ENCODE measurements around the gene SIRPA.

The SIRPA gene

DNA sequence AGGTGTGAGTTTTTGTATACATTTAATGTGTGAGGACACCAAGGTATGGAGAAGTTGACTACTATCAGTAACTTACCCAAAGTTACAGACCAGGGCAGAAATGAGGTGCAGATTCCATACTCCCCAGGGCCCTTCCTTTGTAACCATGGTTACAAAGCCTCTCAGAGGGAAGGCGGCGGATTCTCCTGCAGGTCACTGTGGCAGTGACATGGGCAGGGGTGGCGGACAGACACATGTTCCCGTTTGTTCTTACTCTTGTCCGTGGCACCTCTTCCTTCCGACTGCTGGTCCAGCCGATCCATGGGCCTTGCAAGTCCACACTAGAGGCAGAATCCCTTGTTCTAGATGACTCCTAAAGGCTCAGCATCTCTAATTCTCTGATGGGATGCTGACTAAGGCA is 55.6 kb downstream of the SIRPA start:
- no peak for DNase-seq (ENCODE audit: low read depth)

GRCh38 chr20:1951436-1952115 is 56.4 kb downstream of the SIRPA start:
- DNase-seq (ENCODE audit: low read depth) = no peak

- DNase-seq (ENCODE audit: low read depth) = no peak
These were observed 57.7 kb downstream of the SIRPA start for GRCh38 chr20:1952737-1953530.

DNA sequence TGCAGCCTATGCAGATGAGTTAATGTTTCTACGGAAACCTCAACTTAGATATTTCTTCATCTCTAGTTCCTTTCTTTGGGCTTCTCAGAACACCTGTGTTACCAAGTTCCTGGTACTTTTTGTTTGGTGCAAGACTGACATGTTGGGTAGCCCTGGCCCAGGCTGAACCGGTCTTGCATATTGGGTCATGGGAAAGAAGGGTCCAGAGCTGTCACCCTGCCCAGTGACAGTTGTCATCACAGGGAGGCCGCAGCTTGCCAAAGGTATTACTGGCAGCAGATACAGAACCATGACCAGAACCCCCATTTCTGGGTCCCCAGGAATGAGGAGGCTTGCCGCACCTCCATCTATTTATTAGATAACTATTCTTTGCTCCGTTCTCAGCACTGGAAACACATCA is 58.4 kb downstream of the SIRPA start:
- no peak for DNase-seq (ENCODE audit: low read depth)

DNA sequence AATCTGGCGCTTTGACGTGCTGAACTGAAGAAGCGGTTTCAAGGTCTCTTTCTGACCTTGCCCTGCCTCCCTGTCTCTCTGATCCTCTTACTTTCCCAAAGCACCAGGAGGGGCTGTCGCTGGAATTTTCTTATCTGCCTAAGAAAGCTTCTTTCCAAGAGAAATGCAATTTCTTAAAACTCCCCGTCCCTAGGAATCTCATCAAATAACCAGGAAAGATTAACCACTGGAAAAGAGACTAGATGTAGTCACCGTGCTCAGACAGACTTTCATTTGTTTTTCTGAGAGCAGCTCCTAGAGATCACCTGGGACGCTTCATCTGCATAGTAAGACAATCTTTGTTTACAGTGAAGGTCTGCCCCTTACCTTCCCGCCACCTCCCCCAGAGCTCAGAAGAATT is 60.0 kb downstream of the SIRPA start:
- DNase-seq (ENCODE audit: low read depth) = no peak

- no peak for DNase-seq (ENCODE audit: low read depth)
These were observed 63.2 kb downstream of the SIRPA start for GRCh38 chr20:1958426-1958825.

DNA sequence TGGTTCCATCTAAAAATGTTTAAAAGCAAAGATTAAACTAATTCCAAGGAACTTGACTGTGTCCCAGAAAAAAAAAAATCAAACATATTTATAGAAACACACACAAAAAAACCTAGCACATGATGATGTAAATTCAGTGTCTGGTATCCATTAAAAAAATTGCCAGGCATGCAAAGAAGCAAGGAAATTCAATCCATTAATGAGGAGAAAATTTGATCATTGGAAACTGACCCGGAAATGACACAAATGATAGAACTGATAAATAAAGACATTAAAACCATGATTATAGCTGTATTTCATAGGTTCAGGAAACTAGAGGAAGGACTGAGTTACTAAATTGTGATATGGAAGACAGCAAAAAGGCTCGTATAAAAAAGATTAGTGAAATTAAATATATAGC is 63.9 kb downstream of the SIRPA start:
- DNase-seq (ENCODE audit: low read depth) = no peak

- no peak for DNase-seq (ENCODE audit: low read depth)
These were observed 66.2 kb downstream of the SIRPA start for GRCh38 chr20:1961374-1961773.

DNA sequence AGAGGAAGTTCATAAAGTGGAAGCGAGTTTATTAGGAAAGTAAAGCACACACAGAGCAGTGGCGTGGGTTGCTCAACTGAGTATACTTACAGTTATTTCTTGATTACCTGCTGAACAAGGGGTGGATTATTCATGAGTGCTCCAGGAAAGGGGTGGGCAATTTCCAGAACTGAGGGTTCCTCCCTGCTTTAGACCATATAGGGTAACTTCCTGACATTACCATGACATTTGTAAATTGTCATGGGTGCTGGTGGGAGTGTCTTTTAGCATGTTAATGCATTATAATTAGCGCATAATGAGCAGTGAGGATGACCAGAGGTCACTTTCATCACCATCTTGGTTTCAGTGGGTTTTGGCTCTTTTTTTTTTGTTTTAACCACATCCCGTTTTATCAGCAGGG is 68.9 kb downstream of the SIRPA start:
- DNase-seq (ENCODE audit: low read depth) = no peak

DNA sequence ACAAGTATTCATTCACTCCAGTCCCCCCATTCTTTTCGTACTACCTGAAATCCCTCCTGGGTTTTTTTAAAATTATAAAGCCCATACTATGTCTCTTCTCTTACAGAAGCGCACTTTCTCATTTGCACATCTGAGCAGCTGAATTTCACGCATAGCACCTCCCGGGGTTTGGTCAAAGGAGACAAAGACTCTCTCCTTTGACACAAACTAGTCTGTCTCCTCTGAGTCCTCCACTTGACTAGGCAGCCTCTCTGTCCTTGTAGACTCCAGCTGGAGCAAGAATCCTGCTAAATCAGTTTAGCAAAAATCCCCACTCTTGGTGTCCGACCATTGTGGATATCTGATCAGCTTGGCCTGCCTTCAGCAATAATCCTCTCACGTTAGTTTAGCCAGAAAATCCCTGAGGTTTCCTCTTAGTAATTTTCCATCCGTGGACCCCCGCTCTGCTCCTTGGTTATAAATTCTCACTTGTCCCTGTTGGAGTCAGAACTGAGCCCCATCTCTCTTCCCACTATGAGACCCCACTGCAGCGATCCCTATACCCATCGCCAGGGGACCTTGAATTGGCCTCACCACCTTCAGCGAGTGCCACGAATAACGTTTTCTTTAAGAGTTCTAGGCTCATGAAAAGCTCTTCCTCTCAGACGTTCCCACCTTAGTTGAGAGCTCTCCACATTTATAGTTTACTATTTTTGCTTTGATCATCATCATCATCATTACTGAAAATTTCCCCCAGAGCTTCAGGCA is 69.6 kb downstream of the SIRPA start:
- DNase-seq (ENCODE audit: low read depth) = no peak

- peak; percentile 53 for DNase-seq (ENCODE audit: low read depth)
These were observed 70.5 kb downstream of the SIRPA start for GRCh38 chr20:1965520-1966351.

DNA sequence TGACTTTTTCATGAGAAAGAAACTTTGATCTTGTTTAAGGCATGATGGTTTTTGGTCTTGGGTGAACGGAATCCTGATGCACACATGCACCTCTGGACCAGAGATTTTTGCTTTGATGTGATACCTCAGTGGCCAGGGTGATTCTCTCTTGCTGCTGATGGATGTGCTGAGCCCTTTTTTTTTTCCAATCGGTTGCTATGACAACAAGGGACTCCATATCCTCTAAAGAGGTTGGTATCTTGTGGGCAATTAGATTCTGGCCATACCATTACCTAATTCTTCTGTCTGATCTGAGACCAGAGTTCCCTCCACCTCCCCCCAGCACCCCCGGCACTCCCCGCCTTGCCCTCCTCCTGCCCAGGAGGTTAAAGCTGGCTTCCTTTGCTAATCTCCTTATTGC is 73.8 kb downstream of the SIRPA start:
- DNase-seq (ENCODE audit: low read depth) = no peak

DNA sequence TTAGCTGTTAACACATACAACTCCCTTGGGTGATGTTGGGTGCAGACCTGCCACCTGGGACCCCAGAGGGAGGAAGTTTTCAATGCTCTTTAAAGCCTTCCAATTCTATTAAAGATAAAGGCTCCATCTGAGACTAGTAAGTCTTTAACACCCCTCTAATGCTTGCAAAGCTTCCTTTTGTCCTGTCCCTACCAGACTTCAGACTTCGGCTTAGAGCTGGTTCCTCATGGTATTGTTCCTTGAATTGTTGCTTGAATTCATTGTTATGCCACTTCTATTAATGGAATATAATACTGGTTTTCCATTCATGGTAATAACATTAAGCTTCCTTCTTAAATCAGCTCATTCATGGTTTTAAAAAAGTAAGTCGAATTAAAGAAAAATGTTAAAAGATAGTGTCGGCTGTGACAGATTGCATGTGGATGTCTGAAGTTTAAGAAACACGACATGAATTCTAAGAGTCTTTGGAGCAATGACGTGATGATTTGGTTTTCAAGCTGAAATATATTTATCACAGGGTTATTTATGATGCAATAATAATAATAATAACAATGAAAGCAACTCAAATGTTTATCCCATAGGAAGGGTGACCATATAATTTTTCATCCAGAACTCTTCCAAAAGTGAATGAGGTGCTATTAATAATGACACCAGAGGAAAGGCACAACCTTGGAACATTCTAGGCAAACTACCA is 76.8 kb downstream of the SIRPA start:
- no peak for DNase-seq (ENCODE audit: low read depth)

DNA sequence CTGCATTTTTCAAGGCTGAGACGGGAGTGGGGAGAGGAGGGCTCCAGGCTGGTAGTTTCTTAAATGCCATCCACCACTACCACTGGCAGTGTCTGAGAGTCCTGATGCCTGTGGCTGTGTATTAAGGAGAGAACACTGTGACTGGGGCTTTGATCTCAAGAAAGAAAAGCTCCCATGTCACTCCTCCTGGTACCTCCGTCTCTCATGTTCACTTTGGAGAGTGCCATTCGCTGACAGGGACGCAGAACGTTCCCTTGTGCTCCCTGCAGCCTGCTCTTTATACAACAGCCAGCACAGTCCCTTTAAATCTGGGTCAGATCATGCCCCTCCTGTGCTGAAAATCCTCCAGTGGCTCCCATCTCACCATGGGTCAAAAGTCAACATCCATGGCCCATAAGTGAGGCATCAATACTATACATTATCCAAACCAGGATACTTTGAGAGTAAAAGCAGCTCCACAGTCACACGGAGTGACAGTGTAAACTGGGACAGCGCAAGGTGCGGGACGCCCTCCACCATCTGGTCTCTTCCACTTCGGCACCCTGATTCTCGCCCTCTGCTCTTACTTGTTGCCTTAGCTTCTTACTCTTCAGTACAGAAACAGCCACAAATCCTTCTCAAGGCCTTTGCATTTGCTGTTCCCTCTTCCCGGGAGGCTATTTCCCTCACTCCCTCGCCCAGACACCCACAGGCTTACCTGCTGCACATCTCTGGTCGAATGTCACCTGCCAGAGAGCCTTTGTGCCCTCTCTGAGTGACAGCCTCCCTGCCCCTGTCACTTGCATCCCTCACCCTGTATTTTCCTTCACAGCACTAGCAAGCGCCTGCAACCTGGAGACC is 78.6 kb downstream of the SIRPA start:
- DNase-seq (ENCODE audit: low read depth) = no peak

DNA sequence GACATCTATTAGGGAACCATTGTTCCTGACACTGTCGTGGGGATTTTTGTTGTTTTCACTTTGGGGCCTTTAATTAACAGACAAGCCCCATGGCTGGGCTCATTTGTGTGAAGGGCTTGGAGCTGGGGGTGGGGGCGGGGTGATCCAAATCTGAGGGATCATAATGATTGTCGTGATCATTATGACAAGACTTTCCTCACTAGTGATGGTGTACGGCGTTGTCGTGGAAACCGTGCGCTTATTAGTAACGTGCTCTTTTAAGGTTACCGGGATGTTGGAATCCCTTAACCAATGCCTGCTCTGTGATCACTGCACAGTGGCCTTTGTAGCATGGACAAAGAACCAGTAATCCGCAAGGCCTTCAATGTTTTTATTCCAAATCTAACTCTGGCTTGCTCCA is 80.1 kb downstream of the SIRPA start:
- no peak for DNase-seq (ENCODE audit: low read depth)

DNA sequence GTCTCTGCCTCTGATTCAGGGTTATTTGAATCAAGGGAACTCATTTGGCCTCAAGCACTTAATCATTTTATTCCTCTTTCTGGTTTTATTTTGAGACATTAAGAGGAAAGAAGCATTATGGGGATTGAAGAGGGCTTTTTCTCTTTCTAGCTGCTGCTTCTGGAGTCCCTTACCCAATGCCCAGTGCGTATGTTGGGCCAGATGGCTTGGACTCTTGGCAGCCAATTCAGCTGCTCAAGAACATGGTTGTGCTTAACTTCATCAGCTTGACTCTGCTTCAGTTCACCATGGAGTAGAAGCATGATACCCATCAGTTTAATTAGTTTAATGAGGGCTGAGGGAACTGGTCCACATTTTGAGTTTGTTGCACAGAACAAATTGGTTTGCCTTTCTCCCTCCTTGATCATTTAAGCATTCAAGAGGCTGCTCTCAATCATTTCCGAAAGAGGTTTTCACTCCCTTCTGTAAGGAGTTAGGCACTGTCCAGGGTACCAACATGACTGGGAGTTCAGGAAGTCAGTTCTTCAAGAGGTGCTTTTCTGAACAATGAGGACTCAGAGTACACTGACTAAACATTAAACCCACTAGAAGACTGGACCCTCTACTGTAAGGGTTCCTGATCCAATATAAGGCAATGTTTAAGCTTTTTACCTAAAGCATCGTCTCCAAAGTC is 84.0 kb downstream of the SIRPA start:
- DNase-seq (ENCODE audit: low read depth) = no peak

GRCh38 chr20:1982686-1983085 is 87.5 kb downstream of the SIRPA start:
- DNase-seq (ENCODE audit: low read depth) = no peak

DNA sequence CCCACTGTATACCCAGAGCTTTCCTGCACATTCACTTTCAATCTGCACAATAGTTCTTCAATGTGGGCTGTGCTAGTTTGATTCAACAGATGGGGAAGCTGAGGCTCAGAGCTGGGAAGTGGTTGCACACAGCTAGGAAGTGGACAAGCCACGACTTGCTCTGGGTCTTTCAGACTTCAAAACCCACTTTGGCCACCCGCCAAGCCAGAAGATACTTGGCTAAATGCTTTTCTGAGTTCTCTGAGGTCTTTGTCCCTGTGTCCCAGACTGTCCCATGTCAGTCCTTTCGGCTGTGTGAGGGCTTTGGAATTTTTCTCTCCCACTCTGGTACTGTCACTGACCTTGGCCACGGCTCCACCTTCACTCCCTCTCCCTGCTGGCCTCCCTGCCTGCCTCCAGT is 88.1 kb downstream of the SIRPA start:
- no peak for DNase-seq (ENCODE audit: low read depth)

- no peak for DNase-seq (ENCODE audit: low read depth)
These were observed 92.6 kb downstream of the SIRPA start for GRCh38 chr20:1987826-1988225.
